NCI-H524 (cell line): Measurements from ENCODE around the gene HEXD.
"Not testable (repeated sequence)": the region's sequence is repeated elsewhere in the genome, so short reads cannot be mapped to it uniquely, and the experiment has no call there.

ENCODE experiments used
- DNase-seq, 2 experiments: peaks; one replicate each; lab custom pipeline; 2025; lab: John Stamatoyannopoulos, UW

Gene HEXD

DNA sequence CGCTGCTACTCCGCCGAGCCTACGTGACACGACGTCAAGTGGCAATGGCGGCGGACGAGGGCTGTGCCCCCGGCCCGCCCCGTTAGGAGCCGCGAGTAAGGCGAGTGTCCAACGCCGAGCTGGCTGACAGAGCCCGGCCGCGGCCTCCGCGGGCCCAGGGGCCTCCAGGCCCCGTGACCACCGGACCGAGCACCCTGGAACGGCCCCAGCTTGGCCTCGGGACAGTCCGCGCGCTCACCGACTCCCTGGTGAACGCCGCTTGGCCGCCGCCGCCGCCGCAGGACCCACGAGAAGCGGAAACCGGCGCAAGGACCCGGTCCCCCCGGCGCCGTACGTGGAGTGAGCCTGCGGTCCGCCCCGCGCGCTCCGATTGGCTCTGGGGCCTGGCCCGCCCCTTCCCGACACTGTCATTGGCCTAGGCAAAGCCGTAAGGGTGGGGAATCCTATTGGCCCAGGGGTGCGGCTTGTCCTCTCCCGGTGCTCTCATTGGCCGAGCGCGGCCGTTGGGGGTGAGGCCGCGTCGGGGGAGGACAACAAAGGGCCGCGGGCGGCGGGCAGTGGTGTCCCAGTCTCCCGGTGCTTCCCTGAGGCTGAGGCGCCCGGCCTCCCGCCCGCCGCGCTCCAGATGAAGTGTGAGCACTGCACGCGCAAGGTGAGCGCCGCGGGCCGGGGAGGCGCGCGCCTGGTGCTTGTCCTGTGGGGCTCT is 40.2 kb downstream of the HEXD start, which contains the start of gene NARF:
Gene NARF (plus strand): TSS at position 563 of the 706 bp plus-strand sequence. CDS start 63 bp downstream, at position 626.
- peak; percentile 86 to 90 for DNase-seq

DNA sequence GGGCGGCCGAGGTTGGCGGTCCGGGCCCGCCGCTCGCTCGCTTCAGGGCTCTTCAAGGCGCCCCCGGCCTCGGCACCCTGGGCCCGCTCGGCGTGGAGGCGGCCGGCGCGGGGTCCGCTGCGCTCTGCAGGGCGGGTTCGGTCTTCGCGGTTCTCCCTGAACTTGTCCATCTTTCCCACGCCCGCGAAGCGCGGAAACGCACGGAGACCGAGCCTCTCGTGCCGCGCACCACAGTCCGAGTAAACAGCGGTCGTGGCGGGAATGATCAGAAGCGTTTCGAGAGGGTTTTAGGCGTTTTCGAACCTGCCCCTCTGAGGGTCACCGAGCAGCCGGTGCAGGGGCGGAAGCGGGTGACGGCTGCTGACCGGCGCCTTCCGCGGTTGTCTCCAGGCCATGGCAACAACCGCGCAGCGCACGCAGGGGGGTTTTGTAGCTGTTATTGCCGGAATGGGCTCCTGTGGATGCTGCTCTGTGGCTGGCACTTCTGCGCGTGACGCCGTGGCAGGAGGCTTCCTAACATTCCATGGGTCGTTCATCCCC is 40.8 kb downstream of the HEXD start:
- no peak for DNase-seq

DNA sequence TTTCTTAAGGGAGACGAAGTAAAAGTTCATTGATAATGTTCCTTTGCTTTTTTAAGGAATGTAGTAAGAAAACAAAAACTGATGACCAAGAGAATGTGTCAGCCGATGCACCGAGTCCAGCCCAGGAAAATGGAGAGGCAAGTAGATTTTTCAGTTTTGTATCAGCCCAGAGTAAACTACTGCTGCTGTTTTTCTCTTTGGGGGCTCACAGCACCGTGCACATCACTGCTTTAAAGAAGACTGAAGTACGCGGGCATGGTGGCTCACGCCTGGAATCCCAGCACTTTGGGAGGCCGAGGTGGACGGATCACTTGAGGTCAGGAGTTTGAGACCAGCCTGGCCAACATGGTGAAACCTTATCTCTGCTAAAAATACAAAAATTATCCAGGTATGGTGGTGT is 41.8 kb downstream of the HEXD start:
- DNase-seq = not testable (repeated sequence)

DNA sequence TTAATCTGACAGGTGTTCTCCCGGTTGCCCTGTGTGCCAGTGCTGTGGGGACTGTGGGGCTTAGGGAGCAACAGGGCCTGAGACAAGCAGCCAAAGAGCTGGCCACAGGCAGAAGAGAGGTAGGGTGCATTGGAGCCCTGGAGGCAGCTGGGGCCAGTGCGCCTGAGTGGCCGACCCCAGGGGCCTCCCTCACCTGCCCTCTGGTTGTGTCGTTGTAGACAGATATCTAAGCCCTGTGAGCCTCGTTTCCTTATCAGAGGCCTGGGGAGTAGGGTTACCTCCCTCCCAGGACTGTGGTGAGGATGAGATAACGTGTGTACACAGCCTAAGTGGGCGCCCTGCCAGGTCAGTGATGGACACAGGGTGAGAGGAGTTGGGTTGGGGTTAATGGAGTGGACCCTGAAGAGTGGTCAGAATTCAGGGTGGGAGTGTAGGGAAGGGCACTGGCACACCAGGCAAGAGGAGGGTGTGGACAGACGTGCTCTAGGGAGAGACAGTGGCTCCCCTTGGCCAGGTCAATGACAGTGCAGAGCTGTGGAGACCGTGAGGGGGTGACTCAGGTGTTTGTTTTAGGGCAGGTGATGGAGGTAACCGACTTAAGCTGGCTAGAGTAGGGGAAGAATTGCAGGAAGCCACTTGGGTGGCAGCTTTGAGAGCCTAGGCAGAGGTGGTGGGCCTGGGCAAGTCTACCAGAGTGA is 43.8 kb downstream of the HEXD start:
- DNase-seq = no peak

DNA sequence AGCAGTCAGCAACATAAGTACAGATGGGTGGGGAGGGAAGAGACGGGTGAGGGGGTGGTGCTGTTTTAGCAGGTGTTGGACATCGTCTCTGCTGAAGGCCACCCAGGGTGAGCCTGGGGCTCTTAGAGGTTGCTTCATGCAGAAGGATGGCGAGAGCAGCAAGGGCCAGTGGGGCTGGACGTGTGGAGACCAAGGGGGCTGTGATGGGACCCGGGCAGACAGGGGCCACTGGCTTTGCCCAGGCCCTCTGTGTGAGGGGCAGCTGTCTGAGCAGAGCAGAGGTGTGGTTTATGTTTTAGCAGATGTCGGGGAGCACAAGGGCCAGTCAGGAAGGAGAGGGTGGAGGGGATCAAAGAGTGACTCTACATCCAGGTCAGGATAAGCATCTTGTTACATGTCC is 45.2 kb downstream of the HEXD start:
- no peak for DNase-seq

DNA sequence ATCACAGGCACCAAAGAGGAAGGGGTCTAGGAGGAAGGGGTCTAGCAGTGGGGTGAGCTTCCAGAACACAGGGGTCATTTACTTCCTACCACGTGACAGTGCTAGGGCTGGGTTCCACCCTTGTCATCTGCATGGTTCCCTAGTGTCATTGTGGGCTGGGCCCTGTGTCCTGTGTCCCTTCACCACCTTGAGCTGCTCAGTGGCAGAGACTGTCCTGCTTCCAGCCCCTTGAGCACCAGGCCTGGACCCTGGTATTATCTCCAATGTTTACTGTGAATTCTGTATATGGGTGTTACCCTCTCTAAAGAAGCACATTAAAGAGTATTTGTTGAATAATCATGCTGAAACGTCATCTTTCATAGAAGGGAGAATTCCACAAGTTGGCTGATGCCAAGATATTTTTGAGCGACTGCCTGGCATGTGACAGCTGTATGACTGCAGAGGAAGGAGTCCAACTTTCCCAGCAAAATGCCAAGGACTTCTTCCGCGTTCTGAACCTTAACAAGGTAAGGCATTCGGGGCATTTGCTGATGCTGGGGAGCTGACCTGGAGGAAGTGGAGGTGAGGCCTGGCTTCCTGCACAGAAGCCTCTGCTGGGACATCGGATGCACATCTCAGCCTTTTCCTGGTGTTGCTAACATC is 45.9 kb downstream of the HEXD start:
- DNase-seq = no peak

DNA sequence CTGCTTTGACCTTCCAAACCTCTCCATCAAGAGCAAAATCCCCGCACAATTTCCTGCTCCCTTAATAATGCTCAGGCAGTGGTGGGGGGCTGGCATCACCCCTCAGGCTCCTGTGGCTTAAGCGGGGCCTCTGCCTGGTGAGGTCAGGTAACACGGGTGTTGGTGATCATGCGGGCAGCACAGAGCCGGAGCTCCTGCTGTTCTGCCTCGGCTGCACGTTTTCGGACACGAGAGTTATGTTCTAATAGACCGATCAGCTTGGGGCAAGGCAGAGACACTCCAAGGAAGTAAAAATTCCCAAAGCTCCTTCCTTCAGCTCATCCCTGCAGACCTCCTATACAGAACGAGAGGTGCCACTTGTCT is 46.4 kb downstream of the HEXD start:
- DNase-seq = no peak

DNA sequence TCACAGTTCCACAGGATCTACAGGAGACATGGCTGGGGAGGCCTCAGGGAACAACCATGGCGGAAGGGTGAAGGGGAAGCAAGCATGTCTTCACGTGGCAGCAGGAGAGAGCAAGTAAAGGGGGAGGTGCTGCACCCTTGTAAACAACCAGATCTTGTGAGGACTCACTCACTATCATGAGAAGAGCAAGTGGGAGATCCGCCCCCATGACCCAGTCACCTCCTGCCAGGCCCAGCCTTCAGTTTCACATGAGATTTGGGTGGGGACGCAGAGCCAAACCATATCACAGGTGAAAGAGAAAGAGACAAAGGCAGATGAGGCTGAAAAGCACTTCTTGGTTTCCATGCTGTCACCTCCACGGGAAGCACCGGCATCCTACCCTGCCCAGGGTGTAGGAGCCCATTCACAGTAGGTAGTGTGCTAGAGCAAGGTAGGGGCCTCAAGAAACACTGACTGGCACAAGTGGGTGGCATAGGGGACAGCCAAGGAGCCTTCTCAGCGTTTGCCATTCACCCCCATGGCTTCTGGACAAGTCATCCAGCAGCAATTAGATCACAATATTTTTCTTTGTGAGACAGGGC is 47.0 kb downstream of the HEXD start:
- DNase-seq = no peak

DNA sequence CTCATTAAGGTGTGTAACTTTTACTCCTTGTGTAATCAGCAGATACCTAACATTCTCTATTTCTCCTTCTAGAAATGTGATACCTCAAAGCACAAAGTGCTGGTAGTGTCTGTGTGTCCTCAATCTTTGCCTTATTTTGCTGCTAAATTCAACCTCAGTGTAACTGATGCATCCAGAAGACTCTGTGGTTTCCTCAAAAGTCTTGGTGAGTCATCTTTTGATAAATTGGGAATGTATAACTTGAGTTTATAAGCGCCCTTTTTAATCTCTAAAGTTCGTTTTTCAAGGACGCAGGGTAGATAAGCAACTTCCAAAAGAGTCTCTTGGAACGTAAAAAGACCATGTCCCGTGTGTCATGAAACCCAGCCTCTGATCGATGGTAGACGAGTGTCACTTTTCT is 50.5 kb downstream of the HEXD start:
- DNase-seq = no peak

DNA sequence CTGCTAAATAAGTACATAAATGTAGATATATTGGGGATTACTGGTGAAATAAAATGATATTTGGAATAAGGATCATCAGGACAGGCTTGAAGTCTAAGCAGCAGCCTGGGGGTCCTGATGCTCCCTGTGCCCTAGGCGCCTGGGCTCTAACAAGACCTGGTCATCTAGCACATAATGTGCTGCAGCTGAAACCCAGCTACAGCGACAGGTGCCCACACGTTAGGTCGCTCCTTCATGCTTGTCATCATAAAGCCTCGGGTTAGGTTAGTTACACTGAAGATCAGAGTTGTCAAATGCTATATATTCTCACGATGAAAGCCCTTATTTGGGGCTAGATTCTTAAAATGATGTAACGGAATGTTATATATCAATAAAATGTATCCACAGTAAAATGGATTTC is 51.9 kb downstream of the HEXD start:
- no peak for DNase-seq

DNA sequence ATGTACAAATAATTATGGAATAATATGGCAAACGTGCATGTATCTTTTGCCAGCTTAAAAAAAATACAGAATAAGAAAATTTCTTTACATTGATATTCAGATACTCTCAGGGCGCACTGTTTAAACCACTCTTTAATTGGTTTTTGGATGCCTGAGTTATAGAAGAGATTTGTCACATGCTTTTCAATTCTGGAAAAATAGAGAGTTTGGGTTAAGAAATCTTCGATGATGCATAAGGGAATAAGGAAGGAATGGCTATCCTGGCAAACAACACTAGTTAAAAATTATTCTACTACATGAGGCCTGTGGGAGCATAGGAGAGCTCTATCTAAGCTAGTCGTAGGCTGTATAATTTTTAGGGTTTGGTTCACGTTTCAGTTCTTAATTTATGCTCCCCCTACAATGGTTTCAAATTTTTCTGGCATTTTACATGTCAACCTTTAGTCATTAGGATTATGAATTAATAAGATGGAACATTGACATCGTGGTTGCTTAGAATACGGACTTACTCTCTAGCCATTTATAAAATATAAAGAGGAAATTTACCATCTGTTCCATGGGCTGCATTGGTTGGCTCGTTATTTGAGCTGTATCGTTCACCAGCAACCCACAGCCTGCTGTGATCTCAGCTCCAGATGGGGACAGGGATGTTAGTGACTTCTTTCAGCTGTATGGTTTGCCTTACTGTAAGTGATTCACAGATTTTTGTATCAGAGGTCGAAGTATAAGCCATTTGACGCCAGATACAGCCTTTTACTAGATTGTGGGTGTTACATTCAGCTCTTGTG is 56.3 kb downstream of the HEXD start:
- DNase-seq = peak in 1 of 2 experiments; percentile 52

DNA sequence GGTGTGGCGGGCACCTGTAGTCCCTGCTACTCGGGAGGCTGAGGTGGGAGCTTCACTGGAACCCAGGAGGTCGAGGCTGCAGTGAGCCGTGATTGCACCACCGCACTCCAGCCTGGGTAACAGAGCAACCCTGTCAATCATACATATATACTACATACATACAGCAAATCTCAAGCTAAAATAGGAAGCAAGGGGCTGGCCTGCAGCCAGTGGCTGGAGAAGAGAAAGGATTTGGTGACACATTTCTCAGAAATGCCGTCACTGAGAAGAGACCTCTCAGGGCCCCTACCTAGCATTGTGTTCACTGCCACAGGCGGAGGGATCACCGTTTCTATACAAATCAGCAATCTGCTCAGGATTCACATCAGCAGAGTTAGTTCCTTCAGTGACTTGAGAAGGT is 57.3 kb downstream of the HEXD start:
- DNase-seq = no peak

DNA sequence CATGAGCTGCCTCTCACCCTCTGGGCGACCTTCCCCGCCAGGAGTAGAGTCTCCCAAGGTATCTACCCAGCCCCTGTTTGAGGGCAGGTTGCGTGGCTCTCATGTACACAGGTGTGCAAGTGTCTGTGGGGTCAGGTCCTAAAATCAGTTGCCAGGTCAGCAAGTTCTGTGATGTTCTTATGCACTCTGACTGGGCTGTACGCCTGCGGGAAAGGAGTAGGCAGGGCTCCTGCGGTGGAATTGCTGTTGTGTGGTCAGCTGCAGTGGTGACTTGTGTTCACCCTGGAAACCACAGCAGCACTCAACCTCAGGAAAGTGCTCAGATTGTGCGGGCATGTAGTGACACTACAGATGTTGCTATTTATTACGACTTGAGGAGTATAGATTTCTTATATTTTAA is 59.8 kb downstream of the HEXD start:
- no peak for DNase-seq

DNA sequence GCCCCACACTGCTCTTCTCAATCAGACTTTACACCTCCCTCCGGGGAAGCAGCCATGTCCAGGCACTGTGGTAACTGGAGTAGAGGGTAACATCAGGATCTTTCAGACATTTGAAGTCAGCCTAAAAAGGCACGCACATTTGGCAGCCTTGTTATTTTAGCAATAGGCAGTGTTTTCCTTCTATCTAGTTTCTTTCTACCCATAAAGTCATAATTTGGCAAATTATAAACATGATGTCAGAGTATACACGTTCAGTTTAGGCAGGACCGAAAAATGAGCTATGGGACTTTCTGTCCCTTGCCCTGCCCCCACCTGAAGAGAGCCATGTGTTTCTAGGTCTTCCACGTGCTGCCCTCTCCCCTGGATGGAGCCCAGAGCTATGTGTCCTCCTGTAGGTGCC is 61.5 kb downstream of the HEXD start:
- no peak for DNase-seq

DNA sequence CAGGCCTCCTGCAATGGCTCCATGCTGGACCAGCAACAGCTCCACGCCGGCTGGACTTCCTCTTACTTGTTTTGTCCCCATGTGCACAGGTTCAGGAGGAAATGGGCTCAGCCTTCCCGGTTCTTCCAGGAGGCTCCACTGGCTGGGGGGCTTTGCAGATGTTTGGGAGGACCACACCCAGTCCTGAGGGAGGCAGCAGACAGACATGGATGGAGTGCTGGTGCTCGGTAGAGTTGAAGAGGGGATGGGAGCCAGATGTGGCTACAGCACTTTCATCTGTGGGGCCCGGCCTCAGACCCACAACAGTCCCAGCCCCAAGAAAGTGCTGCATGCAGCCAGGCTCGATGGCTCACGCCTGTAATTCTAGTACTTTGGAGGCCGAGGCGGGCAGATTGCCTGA is 62.2 kb downstream of the HEXD start:
- no peak for DNase-seq

DNA sequence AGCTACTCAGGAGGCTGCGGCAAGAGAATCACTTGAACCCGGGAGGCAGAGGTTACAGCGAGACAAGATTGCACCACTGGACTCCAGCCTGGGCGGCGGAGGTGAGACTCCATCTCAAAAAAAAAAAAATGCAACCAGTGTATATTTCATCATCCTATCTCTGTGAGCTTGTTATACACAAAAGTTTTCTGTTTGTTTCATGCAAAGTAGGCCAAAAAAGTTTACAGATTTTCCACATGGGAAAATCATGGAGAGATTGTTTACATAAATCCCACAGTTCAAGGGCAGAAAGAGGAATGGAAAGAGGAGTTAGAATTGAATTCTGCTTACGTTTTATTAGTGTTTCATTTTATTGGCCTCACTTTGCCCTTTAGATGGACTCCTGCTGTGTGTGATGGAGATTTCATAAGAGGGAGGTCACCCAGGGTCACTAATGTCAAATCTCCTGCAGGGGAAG is 65.1 kb downstream of the HEXD start:
- no peak for DNase-seq

DNA sequence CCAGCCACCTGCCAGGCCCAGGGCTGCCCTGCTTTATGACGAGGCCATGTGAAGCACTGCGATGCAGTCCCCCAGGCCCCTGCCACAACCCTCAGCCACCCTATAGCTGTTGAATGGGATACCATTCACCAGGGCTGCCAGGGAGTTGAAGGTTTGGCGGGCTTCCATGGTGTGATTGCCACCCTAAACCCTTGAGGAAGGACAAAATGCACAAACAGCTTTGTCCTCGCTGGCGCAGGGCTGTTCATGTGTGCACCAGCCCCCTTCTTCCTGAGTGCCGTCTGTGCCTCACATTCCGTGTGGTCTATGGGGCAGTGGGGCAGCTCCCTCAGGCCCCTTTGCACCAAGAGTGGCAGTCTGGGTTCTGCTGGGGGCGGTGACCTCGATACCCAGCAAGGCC is 65.7 kb downstream of the HEXD start:
- no peak for DNase-seq

DNA sequence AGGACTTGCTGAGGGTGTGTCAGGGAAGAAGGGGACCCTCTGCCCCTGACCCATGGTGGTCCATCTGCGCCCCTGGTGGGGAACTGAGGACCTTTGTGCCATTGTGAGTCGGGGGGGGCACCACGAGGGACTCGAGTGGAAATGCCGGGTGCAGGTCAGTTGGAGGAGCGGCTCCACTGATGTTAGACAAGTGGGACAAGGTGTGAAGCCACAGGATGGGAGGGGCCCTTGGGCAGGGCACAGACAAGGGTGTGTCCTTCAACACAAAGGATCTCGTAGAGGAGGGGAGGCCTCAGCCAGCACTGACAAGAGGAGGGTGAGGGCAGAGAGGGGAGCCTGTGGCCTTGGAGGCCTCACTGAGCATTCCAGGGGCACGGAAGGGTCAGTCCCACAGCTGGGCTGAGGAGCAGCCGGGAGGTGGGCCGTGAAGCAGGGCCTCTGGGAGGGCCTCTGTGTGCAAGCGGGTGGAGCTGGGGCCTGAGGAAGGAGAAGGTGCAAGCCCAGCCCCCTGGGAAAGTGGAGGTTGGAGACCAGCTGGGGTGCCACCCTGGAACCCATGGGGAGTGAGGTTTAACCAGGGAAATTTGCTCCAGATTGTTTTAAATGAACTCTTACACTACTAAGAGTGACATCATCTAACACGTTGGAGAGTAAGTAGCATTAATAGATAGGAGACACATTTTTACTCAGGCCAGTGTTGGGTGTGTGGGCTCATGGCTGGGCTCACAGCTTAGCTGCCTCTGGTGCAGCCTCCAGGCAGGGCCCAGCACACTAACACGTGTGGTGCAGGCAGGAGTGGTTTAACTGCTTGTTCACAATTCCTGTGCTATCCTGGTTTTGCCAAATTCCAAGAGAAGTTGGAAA is 68.3 kb downstream of the HEXD start:
- DNase-seq = no peak

DNA sequence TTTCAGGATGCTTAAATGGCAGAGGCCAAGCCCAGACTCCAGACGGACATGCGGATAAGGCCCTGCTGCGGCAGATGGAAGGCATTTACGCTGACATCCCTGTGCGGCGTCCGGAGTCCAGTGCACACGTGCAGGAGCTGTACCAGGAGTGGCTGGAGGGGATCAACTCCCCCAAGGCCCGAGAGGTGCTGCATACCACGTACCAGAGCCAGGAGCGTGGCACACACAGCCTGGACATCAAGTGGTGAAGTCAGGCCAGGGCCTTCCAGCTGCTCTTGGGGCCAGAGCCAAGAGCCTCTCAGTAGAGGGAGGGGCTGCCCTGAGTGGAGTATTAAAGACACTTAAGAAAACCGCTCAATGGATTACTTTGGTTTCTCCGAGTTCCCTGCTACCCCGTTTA is 69.8 kb downstream of the HEXD start:
- DNase-seq = peak; percentile 45 to 60

DNA sequence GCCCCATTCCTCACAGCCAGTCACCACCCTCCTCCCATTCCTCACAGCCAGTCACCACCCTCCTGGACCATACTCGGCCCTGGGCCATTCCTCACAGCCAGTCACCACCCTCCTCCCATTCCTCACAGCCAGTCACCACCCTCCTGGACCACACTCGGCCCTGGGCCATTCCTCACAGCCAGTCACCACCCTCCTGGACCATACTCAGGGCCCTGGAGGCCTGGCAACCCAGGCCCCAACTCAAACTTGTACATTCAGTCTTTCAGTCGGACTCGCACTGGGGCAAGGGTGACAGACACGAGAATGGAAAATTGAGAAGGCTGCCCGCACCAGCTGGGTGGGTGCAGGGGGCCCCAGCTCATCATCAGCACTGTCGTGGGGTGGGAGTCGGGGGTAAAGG is 71.0 kb downstream of the HEXD start:
- DNase-seq = no peak
